Anterior cingulate cortex (tissue), 58 donors: ENCODE results near the gene NAP1L2.
"Not testable (repeated sequence)": the region's sequence is repeated elsewhere in the genome, so short reads cannot be mapped to it uniquely, and the experiment has no call there.

ENCODE experiments used
- DNase-seq, 58 donors: peaks; one replicate each; lab custom pipeline; 2025; lab: John Stamatoyannopoulos, UW

NAP1L2 gene, protein sequence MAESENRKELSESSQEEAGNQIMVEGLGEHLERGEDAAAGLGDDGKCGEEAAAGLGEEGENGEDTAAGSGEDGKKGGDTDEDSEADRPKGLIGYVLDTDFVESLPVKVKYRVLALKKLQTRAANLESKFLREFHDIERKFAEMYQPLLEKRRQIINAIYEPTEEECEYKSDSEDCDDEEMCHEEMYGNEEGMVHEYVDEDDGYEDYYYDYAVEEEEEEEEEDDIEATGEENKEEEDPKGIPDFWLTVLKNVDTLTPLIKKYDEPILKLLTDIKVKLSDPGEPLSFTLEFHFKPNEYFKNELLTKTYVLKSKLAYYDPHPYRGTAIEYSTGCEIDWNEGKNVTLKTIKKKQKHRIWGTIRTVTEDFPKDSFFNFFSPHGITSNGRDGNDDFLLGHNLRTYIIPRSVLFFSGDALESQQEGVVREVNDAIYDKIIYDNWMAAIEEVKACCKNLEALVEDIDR

DNA sequence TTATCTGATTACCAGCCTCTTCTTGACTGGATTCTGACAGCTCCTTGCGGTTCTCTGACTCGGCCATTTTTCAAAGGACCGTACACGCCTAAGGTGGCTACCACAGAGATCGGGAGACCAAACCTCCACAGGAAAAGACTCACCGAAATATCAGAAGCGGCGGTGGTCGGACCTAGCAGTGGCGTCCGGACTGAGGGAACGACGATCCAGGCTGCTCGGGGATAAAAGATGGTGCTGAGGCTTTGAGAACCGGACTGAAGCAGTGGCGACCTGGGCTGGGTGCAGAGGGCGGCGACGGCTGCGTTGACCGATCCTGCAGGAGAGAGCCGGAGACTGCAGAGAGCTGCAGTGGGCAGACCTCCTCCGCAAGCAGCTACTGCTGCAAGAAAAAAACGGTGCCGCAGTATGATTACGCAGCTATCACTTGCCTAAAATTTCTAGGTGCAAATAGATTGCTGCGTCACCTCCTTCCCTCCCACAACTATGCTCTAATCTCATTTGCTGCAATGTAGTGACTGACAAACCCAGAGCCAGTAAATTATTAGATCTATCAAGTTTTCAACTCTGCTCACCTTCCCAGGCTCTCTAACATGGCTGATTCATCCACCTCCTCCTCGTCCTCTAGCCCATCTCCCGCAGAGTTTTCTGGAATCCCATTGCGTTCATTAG, at the start of gene NAP1L2:
Gene NAP1L2, minus strand, starts transcription at position 426 of the 669 bp plus-strand sequence. Its CDS starts 359 bp downstream, at position 67.
- peak in 56 of 58 donors; percentile 1 to 74 (median 25) for DNase-seq

DNA sequence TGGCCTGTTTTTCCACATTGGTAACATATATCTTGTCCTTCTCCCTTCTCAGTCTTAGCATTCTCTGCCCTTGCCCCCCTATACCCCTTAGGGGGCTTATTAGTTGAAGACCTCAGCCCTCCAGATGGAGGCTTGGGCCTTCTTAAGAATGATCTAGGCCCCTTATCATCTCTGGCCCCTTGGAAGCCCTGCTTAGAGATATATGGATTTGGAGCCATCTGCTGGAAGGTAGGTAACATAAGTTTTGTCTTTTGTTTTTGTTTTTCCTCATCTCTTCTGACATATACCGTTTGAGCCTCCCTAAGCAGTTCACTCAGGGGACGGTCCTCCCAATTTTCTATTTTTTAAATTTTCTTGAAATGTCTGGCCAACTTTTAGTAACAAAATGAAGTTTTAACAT, 48.3 kb upstream of the NAP1L2 start:
- DNase-seq, result no peak

DNA sequence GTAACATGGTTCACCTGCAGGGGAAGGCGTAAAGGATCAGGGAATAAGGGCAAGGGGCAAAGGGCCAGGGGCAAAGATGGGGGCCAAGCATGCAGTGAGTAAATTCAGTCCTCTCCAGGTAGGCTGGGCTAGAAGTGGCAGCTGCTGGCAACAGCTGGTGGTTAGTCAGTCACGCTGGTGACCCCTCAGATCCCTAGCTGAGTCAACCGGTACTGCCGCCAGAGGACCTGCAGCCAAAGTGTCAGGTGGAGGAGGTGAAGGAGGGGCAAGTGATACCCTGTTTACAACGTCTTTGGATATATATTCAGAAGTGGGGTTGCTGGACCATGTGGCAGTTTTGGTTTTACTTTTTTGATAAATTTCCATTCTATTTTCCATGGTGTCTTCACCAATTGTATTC, 24.6 kb upstream of the NAP1L2 start:
- DNase-seq, result no peak

DNA sequence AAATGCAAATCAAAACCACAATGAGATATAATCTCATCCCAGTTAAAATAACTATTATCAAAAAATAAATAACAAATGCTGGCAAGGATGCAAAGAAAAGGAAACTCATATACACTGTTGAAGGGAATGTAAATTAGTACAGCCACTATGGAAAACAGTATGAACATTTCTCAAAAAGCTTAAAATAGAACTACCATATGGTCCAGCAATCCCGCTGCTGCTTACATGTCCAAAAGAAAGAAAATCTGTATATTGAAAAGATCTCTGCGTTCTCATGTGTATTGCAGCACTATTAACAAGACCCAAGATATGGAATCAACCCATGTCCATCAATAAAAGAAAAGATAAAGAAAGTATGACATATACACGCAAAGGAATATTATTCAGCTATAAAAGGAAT, 3.0 kb upstream of the NAP1L2 start:
- no peak for DNase-seq

DNA sequence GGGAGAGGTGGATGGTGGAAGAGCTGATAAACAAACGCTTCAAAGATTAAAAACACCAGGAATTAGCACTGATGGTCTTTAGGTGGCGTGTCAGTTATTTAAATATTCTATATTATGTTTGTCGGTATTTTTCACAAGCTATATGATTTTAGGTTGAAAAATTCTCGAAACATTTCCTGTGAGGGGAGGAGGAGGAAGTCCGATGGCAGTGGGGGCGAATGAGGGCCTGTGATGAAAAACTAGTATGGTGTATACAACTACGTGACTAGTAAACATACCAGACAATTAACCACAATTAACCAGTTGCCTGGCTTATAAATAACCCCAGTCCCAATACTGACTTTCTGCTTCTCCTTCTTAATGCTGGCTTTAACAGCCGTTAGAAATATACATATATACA, 595 bp upstream of the NAP1L2 start:
- DNase-seq, result no peak

DNA sequence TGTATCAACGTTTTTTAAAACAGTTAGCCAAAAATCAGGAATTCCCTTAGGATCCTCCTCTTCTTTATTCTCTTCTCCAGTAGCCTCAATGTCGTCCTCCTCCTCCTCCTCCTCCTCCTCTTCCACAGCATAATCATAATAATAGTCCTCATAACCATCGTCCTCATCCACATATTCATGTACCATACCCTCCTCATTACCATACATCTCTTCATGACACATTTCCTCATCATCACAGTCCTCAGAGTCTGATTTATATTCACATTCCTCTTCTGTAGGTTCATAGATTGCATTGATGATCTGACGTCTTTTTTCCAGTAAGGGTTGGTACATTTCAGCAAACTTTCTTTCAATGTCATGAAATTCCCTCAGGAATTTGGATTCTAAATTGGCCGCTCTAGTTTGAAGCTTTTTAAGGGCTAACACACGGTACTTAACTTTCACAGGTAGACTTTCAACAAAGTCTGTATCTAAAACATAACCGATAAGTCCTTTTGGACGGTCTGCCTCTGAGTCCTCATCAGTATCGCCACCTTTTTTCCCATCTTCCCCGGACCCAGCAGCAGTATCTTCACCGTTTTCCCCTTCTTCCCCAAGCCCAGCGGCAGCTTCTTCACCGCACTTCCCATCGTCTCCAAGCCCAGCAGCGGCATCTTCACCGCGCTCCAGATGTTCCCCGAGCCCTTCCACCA, 771 bp downstream of the NAP1L2 start:
- peak in 7 of 58 donors; percentile 0 to 25 (median 2) for DNase-seq

DNA sequence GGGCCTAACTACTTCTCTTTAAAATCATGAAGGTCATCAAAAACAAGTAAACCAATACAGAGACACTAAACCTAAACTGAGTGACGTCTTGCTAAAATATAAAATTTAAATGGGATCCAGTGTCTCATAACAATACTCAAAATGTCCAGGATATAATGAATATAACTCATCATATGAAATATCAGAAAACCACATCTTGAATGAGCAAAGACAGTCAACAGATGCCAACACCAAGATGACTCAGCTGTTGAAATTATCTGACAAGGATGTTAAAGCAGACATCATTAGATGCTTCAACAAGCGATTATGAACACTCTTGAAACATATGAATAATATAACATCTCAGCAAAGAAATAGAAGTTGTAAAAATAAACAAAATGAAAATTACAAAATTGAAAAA, 8.3 kb downstream of the NAP1L2 start:
- DNase-seq, result no peak

DNA sequence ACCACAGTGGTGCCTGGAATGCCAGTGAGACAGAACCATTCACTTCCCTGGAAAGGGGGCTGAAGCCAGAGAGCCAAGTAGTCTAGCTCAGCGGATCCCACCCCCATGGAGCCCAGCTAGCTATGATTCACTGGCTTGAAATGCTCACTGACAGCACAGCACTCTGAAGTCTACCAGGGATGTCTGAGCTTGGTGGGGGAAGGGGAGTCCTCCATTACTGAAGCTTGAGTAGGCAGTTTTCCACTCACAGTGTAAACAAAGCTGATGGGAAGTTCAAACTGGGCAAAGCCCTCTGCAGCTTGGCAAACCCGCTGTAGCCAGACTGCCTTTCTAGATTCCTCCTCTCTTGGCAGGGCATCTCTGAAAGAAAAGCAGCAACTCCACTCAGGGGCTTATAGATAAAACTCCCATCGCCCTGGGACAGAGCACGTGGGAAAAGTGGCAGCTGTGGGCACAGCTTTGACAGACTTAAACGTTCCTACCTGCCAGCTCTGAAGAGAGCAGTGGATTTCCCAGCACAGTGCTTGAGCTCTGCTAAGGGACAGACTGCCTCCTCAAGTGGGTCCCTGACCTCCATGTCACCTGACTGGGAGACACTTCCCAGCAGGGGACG, 32.0 kb downstream of the NAP1L2 start:
- DNase-seq, result no peak

DNA sequence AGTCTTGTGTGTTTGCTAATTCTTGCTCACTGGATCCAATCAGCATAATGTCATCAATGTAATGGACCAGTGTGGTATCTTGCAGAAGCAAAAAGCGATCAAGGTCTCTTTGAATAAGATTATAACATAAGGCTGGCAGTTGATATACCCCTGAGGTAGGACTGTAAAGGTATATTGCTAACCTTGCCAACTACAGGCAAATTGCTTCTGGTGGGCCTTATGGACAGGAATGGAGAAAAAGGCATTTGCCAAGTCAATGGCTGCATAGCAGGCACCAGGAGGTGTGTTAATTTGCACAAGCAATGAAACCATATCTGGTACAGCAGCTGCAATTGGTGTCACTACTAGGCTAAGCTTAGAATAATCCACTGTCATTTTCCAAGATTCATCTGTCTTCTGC, 45.7 kb downstream of the NAP1L2 start:
- not testable (repeated sequence) for DNase-seq
